Measurements from ENCODE around the gene CBY1.

GRCh38 chr22:38653741-38654140, 2.7 kb upstream of the CBY1 start:
- TF ChIP-seq TAF1 (IDR thresholded peaks at IDR 0.05; ENCODE audit: low read depth, low read length) (no peak), POLR2A (IDR thresholded peaks at IDR 0.05; ENCODE audit: low read depth, low read length) (no peak), POLR2AphosphoS5 (IDR thresholded peaks at IDR 0.05; ENCODE audit: low read depth, low read length) (no peak), POU2F2 (IDR thresholded peaks at IDR 0.05; ENCODE audit: low read depth, low read length) (no peak)
